ENCODE data around the gene RIIAD1.

- TF ChIP-seq SIN3A (IDR thresholded peaks at IDR 0.05; ENCODE audit: borderline replicate concordance, insufficient read depth, low read depth, low read length) (no peak), TCF7L2 (IDR thresholded peaks at IDR 0.05; ENCODE audit: low read depth, low read length) (no peak), POLR2AphosphoS5 (IDR thresholded peaks at IDR 0.05; ENCODE audit: low read depth, low read length) (no peak)
- TF ChIP-seq, protein P1, sequence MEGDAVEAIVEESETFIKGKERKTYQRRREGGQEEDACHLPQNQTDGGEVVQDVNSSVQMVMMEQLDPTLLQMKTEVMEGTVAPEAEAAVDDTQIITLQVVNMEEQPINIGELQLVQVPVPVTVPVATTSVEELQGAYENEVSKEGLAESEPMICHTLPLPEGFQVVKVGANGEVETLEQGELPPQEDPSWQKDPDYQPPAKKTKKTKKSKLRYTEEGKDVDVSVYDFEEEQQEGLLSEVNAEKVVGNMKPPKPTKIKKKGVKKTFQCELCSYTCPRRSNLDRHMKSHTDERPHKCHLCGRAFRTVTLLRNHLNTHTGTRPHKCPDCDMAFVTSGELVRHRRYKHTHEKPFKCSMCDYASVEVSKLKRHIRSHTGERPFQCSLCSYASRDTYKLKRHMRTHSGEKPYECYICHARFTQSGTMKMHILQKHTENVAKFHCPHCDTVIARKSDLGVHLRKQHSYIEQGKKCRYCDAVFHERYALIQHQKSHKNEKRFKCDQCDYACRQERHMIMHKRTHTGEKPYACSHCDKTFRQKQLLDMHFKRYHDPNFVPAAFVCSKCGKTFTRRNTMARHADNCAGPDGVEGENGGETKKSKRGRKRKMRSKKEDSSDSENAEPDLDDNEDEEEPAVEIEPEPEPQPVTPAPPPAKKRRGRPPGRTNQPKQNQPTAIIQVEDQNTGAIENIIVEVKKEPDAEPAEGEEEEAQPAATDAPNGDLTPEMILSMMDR (IDR thresholded peaks at IDR 0.05): no peak
- TF ChIP-seq, protein P2, sequence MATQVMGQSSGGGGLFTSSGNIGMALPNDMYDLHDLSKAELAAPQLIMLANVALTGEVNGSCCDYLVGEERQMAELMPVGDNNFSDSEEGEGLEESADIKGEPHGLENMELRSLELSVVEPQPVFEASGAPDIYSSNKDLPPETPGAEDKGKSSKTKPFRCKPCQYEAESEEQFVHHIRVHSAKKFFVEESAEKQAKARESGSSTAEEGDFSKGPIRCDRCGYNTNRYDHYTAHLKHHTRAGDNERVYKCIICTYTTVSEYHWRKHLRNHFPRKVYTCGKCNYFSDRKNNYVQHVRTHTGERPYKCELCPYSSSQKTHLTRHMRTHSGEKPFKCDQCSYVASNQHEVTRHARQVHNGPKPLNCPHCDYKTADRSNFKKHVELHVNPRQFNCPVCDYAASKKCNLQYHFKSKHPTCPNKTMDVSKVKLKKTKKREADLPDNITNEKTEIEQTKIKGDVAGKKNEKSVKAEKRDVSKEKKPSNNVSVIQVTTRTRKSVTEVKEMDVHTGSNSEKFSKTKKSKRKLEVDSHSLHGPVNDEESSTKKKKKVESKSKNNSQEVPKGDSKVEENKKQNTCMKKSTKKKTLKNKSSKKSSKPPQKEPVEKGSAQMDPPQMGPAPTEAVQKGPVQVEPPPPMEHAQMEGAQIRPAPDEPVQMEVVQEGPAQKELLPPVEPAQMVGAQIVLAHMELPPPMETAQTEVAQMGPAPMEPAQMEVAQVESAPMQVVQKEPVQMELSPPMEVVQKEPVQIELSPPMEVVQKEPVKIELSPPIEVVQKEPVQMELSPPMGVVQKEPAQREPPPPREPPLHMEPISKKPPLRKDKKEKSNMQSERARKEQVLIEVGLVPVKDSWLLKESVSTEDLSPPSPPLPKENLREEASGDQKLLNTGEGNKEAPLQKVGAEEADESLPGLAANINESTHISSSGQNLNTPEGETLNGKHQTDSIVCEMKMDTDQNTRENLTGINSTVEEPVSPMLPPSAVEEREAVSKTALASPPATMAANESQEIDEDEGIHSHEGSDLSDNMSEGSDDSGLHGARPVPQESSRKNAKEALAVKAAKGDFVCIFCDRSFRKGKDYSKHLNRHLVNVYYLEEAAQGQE (IDR thresholded peaks at IDR 0.05; ENCODE audit: insufficient read depth in 1 of 2, low read depth in 2 of 2, low read length in 1 of 2): no peak
Observed at GRCh38 chr1:151759241-151759640, 37.9 kb downstream of the RIIAD1 start.

All from Panc1 (cell line).